Measurements from ENCODE around the gene AFM. TPM values are rescaled to one million over a fixed set of nuclear protein-coding genes. Genes with fewer than 3 reads are reported as not detected.
"Not testable (repeated sequence)": the region's sequence is repeated elsewhere in the genome, so short reads cannot be mapped to it uniquely, and the experiment has no call there.

AFM gene
- polyA plus RNA-seq, 2 of the 4 experiments (the other 2 are of a cell fraction), result not detected

DNA sequence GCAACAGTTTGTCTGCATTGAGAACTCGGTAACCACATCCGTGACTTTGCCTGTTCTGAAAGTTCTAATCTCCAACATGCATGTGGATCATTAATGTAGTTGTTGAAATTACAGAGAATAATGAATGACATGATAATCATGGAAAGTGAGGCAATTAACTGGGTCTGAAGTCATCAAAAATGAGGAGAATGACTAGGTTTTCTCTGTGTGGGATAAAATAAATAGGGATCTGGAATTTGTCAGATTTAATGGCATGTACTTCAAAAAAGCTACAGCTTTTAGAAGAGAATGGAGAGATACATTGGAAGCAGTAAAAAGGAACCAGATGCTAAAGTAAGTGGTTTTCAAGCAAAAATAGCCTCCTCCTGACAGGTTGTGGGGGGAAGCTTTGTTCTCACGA lies 59.3 kb downstream of the AFM start:
- H3K9me3 ChIP-seq, result no peaks in the 10 kb centered on the region
- TF ChIP-seq RARB (CRISPR knock-in tag; IDR thresholded peaks at IDR 0.05), result no peak
- TF ChIP-seq ZSCAN20 (CRISPR knock-in tag; IDR thresholded peaks at IDR 0.05), result no peak
- H3K4me2 ChIP-seq, result no peak overlapping the region
- peaks cover 12% of the 10 kb centered on the region; the same call in 1 of the 3 replicates for H3K4me1 ChIP-seq
- DNase-seq (ENCODE audit: low read depth in 1 of 2, low spot score in 1 of 2), result no peak
- ATAC-seq, result no peak
- CTCF ChIA-PET, result interaction anchor here (0.7 kb wide), 1 partner anchor 155 kb away, joined by 3 read pairs; no protein-coding TSS in a partner anchor
- WGBS (ENCODE audit: missing lambda C conversion rate), result 88% methylated on average over 3 of the region's 3 CpGs
- FAIRE-seq, result no peak
- POLR2A ChIA-PET, result no interaction called here
- H3K27ac ChIP-seq, result no peak overlapping the region
- no peak overlapping the region for H3K4me3 ChIP-seq

DNA sequence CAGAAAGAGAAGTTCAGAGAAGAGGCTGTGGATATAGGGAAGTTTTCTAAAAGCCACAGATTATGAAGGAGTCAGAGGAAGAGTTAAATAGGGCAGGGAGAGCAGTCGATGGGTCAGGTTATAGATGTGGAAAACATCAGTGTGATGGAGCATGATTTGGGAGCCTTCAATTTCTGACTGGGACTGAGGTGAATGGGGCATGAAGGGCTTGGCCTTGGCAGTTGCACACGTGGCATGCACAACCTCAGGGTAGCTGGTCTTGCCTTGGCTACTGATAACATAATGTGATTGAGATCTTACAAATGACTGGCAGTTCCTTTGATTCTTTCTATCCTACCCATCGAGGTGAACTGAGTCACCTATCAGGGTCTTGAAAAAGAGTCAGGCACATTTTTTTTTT lies 59.7 kb downstream of the AFM start:
- no peak for TF ChIP-seq JUN (IDR thresholded peaks at IDR 0.05)
- TF ChIP-seq, protein P1, sequence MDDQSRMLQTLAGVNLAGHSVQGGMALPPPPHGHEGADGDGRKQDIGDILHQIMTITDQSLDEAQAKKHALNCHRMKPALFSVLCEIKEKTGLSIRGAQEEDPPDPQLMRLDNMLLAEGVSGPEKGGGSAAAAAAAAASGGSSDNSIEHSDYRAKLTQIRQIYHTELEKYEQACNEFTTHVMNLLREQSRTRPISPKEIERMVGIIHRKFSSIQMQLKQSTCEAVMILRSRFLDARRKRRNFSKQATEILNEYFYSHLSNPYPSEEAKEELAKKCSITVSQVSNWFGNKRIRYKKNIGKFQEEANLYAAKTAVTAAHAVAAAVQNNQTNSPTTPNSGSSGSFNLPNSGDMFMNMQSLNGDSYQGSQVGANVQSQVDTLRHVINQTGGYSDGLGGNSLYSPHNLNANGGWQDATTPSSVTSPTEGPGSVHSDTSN (IDR thresholded peaks at IDR 0.05), result no peak
- TF ChIP-seq HDAC2 (IDR thresholded peaks at IDR 0.05), result no peak
- no peak for TF ChIP-seq KDM1A (IDR thresholded peaks at IDR 0.05; ENCODE audit: low read depth)
- TF ChIP-seq RARB (CRISPR knock-in tag; IDR thresholded peaks at IDR 0.05), result no peak
- no peak for TF ChIP-seq FOXS1 (CRISPR knock-in tag; IDR thresholded peaks at IDR 0.05)
- TF ChIP-seq ESRRA (IDR thresholded peaks at IDR 0.05; ENCODE audit: borderline replicate concordance, low read length), result no peak
- no peak for TF ChIP-seq EP300 (IDR thresholded peaks at IDR 0.05)
- TF ChIP-seq TP53 (CRISPR knock-in tag; IDR thresholded peaks at IDR 0.05), result no peak
- TF ChIP-seq ZSCAN20 (CRISPR knock-in tag; IDR thresholded peaks at IDR 0.05), result no peak
- TF ChIP-seq CHD4 (IDR thresholded peaks at IDR 0.05; ENCODE audit: borderline replicate concordance), result no peak
- no peak for TF ChIP-seq ZC3H11A (IDR thresholded peaks at IDR 0.05)
- no peak for TF ChIP-seq ZFP36 (IDR thresholded peaks at IDR 0.05; ENCODE audit: borderline replicate concordance, partially characterized antibody)
- no peak for TF ChIP-seq CHD2 (IDR thresholded peaks at IDR 0.05; ENCODE audit: low read length, partially characterized antibody)
- TF ChIP-seq, protein P2, sequence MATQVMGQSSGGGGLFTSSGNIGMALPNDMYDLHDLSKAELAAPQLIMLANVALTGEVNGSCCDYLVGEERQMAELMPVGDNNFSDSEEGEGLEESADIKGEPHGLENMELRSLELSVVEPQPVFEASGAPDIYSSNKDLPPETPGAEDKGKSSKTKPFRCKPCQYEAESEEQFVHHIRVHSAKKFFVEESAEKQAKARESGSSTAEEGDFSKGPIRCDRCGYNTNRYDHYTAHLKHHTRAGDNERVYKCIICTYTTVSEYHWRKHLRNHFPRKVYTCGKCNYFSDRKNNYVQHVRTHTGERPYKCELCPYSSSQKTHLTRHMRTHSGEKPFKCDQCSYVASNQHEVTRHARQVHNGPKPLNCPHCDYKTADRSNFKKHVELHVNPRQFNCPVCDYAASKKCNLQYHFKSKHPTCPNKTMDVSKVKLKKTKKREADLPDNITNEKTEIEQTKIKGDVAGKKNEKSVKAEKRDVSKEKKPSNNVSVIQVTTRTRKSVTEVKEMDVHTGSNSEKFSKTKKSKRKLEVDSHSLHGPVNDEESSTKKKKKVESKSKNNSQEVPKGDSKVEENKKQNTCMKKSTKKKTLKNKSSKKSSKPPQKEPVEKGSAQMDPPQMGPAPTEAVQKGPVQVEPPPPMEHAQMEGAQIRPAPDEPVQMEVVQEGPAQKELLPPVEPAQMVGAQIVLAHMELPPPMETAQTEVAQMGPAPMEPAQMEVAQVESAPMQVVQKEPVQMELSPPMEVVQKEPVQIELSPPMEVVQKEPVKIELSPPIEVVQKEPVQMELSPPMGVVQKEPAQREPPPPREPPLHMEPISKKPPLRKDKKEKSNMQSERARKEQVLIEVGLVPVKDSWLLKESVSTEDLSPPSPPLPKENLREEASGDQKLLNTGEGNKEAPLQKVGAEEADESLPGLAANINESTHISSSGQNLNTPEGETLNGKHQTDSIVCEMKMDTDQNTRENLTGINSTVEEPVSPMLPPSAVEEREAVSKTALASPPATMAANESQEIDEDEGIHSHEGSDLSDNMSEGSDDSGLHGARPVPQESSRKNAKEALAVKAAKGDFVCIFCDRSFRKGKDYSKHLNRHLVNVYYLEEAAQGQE (IDR thresholded peaks at IDR 0.05), result no peak
- no peak for TF ChIP-seq HEYL (CRISPR knock-in tag; IDR thresholded peaks at IDR 0.05)
- TF ChIP-seq, protein P3, sequence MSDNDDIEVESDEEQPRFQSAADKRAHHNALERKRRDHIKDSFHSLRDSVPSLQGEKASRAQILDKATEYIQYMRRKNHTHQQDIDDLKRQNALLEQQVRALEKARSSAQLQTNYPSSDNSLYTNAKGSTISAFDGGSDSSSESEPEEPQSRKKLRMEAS (IDR thresholded peaks at IDR 0.05), result no peak
- H3K9me3 ChIP-seq, result no peaks in the 10 kb centered on the region
- ATAC-seq, result no peak
- no peak overlapping the region for H3K4me2 ChIP-seq
- FAIRE-seq, result no peak
- H3K4me1 ChIP-seq, result peaks cover 8% of the 10 kb centered on the region; the same call in 1 of the 3 replicates
- H3K27ac ChIP-seq, result no peak overlapping the region
- 46% methylated on average over 3 of the region's 3 CpGs for WGBS (ENCODE audit: missing lambda C conversion rate)
- POLR2A ChIA-PET, result no interaction called here
- no peak for DNase-seq (ENCODE audit: low read depth in 1 of 2, low spot score in 1 of 2)
- H3K4me3 ChIP-seq, result no peak overlapping the region
- CTCF ChIA-PET, result interaction anchor here (0.7 kb wide), 1 partner anchor 155 kb away, joined by 3 read pairs; no protein-coding TSS in a partner anchor

DNA sequence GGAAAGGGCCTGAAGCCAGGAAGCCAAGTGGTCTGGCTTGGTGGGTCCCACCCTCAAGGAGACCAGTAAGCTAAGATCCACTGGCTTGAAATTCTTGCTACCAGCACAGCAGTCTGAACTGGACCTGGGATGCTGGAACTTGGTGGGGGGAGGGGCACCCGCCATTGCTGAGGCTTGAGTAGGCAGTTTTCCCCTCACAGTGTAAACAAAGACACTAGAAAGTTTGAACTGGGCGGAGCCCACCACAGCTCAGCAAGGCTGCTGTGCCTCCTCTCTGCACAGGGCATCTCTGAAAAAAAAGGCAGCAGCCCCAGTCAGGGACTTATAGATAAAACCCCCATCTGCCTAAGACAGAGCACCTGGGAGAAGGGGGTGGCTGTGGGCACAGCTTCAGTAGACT lies 63.1 kb downstream of the AFM start:
- ChIA-PET POLR2A (no interaction called here), CTCF (no interaction called here)
- H3K4me2 ChIP-seq, result no peak overlapping the region
- H3K9me3 ChIP-seq, result no peaks in the 10 kb centered on the region
- no CpG with 5 or more reads among the region's 2 CpGs for whole genome bisulfite sequencing (ENCODE audit: missing lambda C conversion rate)
- no peak overlapping the region for H3K27ac ChIP-seq
- no peak for FAIRE-seq
- no peak overlapping the region for H3K4me3 ChIP-seq
- TF ChIP-seq POLR2A (IDR thresholded peaks at IDR 0.05; ENCODE audit: low read length), result no peak
- TF ChIP-seq ZSCAN20 (CRISPR knock-in tag; IDR thresholded peaks at IDR 0.05), result no peak
- TF ChIP-seq MAFK (IDR thresholded peaks at IDR 0.05; ENCODE audit: partially characterized antibody), result no peak
- TF ChIP-seq, protein P4, sequence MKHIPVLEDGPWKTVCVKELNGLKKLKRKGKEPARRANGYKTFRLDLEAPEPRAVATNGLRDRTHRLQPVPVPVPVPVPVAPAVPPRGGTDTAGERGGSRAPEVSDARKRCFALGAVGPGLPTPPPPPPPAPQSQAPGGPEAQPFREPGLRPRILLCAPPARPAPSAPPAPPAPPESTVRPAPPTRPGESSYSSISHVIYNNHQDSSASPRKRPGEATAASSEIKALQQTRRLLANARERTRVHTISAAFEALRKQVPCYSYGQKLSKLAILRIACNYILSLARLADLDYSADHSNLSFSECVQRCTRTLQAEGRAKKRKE (CRISPR knock-in tag; IDR thresholded peaks at IDR 0.05; ENCODE audit: low read depth), result no peak
- no peaks in the 10 kb centered on the region for H3K4me1 ChIP-seq
- ATAC-seq, result no peak
- no peak for DNase-seq (ENCODE audit: low read depth in 1 of 2, low spot score in 1 of 2)

DNA sequence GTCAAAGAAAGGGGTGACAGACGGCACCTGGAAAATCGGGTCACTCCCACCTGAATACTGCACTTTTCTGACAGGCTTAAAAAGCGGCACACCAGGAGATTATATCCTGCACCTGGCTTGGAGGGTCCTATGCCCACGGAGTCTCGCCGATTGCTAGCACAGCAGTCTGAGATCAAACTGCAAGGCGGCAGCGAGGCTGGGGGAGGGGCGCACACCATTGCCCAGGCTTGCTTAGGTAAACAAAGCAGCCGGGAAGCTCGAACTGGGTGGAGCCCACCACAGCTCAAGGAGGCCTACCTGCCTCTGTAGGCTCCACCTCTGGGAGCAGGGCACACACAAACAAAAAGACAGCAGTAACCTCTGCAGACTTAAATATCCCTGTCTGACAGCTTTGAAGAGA lies 69.3 kb downstream of the AFM start:
- H3K4me3 ChIP-seq; H3K9me3 ChIP-seq; H3K4me1 ChIP-seq; ATAC-seq; CTCF ChIA-PET; DNase-seq (ENCODE audit: low read depth in 1 of 2, low spot score in 1 of 2); H3K27ac ChIP-seq; FAIRE-seq; H3K4me2 ChIP-seq; POLR2A ChIA-PET: not testable (repeated sequence)
- 49% methylated on average over 5 of the region's 11 CpGs for WGBS (ENCODE audit: missing lambda C conversion rate)

All from A549 (cell line).